ENCODE measurements around the gene PLEKHA7. TPM values are rescaled to one million over a fixed set of nuclear protein-coding genes. Genes with fewer than 3 reads are reported as not detected.

Gene PLEKHA7
- total RNA-seq, 3 donors from 2014 or later, result 9.8 to 54.6 (median 36.7) TPM

- no peak overlapping the region for H3K4me3 ChIP-seq
- no peaks in the 10 kb centered on the region for H3K27me3 ChIP-seq
- no peaks in the 10 kb centered on the region for H3K36me3 ChIP-seq
- no peak for DNase-seq (ENCODE audit: low spot score in 2 of 2)
- H3K27ac ChIP-seq, result no peak overlapping the region
- intact Hi-C loops (cut with DNase I; ENCODE audit: low total_unique reads), result no loop called here
- TF ChIP-seq CTCF (IDR thresholded peaks at IDR 0.05) (no peak), POLR2AphosphoS5 (IDR thresholded peaks at IDR 0.05) (no peak), POLR2A (IDR thresholded peaks at IDR 0.05) (no peak)
- no peaks in the 10 kb centered on the region for H3K9me3 ChIP-seq
- no peaks in the 10 kb centered on the region for H3K4me1 ChIP-seq
These were observed 179.8 kb downstream of the PLEKHA7 start for GRCh38 chr11:16834384-16834783.

GRCh38 chr11:16833026-16833425 is 181.2 kb downstream of the PLEKHA7 start:
- no peak overlapping the region for H3K27ac ChIP-seq
- intact Hi-C loops (cut with DNase I; ENCODE audit: low total_unique reads), result no loop called here

GRCh38 chr11:16832193-16832539 is 182.0 kb downstream of the PLEKHA7 start:
- intact Hi-C loops (cut with DNase I; ENCODE audit: low total_unique reads), result no loop called here
- Histone ChIP-seq H3K27ac (no peak overlapping the region), H3K9me3 (no peaks in the 10 kb centered on the region), H3K4me3 (no peak overlapping the region), H3K4me1 (no peaks in the 10 kb centered on the region), H3K36me3 (no peaks in the 10 kb centered on the region), H3K27me3 (no peaks in the 10 kb centered on the region)
- TF ChIP-seq POLR2A (IDR thresholded peaks at IDR 0.05), result no peak
- no peak for TF ChIP-seq CTCF (IDR thresholded peaks at IDR 0.05)
- TF ChIP-seq POLR2AphosphoS5 (IDR thresholded peaks at IDR 0.05), result no peak
- DNase-seq (ENCODE audit: low spot score in 2 of 2), result no peak

More at GRCh38 chr11:16833026-16833425, 181.2 kb downstream of the PLEKHA7 start:
- DNase-seq (ENCODE audit: low spot score in 2 of 2), result no peak
- Histone ChIP-seq H3K36me3 (no peaks in the 10 kb centered on the region), H3K9me3 (no peaks in the 10 kb centered on the region), H3K4me1 (no peaks in the 10 kb centered on the region), H3K27me3 (no peaks in the 10 kb centered on the region), H3K4me3 (no peak overlapping the region)
- TF ChIP-seq POLR2AphosphoS5 (IDR thresholded peaks at IDR 0.05), result no peak
- TF ChIP-seq POLR2A (IDR thresholded peaks at IDR 0.05), result no peak
- no peak for TF ChIP-seq CTCF (IDR thresholded peaks at IDR 0.05)

- H3K4me1 ChIP-seq, result no peaks in the 10 kb centered on the region
- H3K36me3 ChIP-seq, result no peaks in the 10 kb centered on the region
- H3K4me3 ChIP-seq, result no peak overlapping the region
- intact Hi-C loops (cut with DNase I; ENCODE audit: low total_unique reads), result no loop called here
- TF ChIP-seq CTCF (IDR thresholded peaks at IDR 0.05) (no peak), POLR2A (IDR thresholded peaks at IDR 0.05) (no peak), POLR2AphosphoS5 (IDR thresholded peaks at IDR 0.05) (no peak)
- no peak for DNase-seq (ENCODE audit: low spot score in 2 of 2)
- no peaks in the 10 kb centered on the region for H3K27me3 ChIP-seq
- H3K27ac ChIP-seq, result no peak overlapping the region
- H3K9me3 ChIP-seq, result no peaks in the 10 kb centered on the region
These were observed 182.7 kb downstream of the PLEKHA7 start for GRCh38 chr11:16831316-16832192.

GRCh38 chr11:16827139-16827538 is 187.1 kb downstream of the PLEKHA7 start:
- no peaks in the 10 kb centered on the region for H3K36me3 ChIP-seq
- no peaks in the 10 kb centered on the region for H3K4me1 ChIP-seq
- TF ChIP-seq CTCF (IDR thresholded peaks at IDR 0.05) (no peak), POLR2AphosphoS5 (IDR thresholded peaks at IDR 0.05) (no peak), POLR2A (IDR thresholded peaks at IDR 0.05) (no peak)
- no peaks in the 10 kb centered on the region for H3K27me3 ChIP-seq
- intact Hi-C loops (cut with DNase I; ENCODE audit: low total_unique reads), result no loop called here
- no peaks in the 10 kb centered on the region for H3K9me3 ChIP-seq
- no peak overlapping the region for H3K27ac ChIP-seq
- no peak overlapping the region for H3K4me3 ChIP-seq
- DNase-seq (ENCODE audit: low spot score in 2 of 2), result no peak

Data from breast epithelium (tissue), 4 donors.